ENCODE results near the gene SP140. TPM values are rescaled to one million over a fixed set of nuclear protein-coding genes. Genes with fewer than 3 reads are reported as not detected.

Gene SP140
- total and polyA plus RNA-seq, 2 of the 13 experiments (the other 11 are each of a cell fraction or from before 2014, with no cell fraction given) = 0.57 to 0.80 TPM

DNA sequence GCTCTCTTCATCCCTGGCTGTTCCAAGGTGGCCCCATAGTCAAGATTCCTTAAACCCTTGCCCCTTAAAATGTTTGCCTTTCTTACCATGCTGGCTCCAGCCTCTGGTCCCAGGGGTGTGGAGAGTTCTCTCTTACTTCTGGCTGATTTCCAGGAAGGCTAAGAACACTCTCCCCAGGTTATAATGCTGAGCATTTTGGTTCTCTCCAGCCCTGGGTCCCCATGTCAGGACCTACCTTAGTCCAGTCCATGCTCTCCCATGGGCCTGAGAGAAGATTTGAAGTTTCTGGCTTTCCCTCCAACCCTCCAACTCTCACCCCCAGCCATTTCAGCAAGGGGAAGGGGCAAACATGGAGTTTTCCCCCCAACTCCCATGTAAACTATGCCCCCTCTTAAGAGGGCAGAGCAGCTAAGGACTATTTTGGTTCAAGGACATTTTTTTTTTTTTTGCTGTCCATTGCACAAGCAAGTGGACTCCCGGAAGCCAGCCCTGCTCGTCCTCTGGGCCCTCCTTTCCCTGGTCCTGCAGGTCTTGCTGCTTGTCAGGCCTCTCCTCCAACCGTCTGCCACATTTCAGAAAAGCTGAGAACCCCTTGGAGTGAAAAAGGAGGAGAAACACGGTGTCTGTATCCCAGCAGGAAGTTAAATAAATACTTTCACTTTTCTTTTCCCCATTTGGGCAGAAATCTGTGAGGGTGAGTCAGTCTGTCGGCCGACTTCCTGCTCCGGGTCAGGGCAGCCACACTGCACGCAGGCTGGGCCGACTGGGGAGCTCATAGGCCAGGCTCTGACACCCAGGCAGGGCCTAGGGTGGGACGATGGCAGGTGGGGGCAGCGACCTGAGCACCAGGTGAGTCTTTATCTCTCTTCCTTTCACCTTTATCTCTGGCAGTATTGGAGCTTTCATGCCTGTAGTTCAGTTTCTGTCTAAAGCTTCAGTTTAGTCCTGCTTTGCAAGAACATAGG lies 101.2 kb downstream of the SP140 start, which contains the start of gene SP140L (continued):
- TF ChIP-seq POLR2AphosphoS5 (IDR thresholded peaks at IDR 0.05; ENCODE audit: low read depth, low read length) (peak; percentile 76), ZNF782 (CRISPR knock-in tag; IDR thresholded peaks at IDR 0.05; ENCODE audit: borderline replicate concordance) (no peak), ZBTB42 (CRISPR knock-in tag; IDR thresholded peaks at IDR 0.05) (no peak), ZNF644 (CRISPR knock-in tag; IDR thresholded peaks at IDR 0.05; ENCODE audit: low read depth) (0 out of 2 replicates have a peak, but pooled peaks have one; percentile 47), GATAD2A (CRISPR knock-in tag; IDR thresholded peaks at IDR 0.05) (peak; percentile 68; the same call in 1 of the 2 replicates), SPEN (CRISPR knock-in tag; IDR thresholded peaks at IDR 0.05; ENCODE audit: low read depth) (peak; percentile 95), IKZF4 (CRISPR knock-in tag; IDR thresholded peaks at IDR 0.05; ENCODE audit: borderline replicate concordance, low read depth, not compliant biosample characterization) (peak; percentile 76), NFIC (IDR thresholded peaks at IDR 0.05; ENCODE audit: low read length) (peak; percentile 28; the same call in 1 of the 2 replicates), FOXO1 (CRISPR knock-in tag; IDR thresholded peaks at IDR 0.05) (0 out of 2 replicates have a peak, but pooled peaks have one; percentile 10), MXD4 (CRISPR knock-in tag; IDR thresholded peaks at IDR 0.05) (peak; percentile 83)
- TF ChIP-seq, protein P1, sequence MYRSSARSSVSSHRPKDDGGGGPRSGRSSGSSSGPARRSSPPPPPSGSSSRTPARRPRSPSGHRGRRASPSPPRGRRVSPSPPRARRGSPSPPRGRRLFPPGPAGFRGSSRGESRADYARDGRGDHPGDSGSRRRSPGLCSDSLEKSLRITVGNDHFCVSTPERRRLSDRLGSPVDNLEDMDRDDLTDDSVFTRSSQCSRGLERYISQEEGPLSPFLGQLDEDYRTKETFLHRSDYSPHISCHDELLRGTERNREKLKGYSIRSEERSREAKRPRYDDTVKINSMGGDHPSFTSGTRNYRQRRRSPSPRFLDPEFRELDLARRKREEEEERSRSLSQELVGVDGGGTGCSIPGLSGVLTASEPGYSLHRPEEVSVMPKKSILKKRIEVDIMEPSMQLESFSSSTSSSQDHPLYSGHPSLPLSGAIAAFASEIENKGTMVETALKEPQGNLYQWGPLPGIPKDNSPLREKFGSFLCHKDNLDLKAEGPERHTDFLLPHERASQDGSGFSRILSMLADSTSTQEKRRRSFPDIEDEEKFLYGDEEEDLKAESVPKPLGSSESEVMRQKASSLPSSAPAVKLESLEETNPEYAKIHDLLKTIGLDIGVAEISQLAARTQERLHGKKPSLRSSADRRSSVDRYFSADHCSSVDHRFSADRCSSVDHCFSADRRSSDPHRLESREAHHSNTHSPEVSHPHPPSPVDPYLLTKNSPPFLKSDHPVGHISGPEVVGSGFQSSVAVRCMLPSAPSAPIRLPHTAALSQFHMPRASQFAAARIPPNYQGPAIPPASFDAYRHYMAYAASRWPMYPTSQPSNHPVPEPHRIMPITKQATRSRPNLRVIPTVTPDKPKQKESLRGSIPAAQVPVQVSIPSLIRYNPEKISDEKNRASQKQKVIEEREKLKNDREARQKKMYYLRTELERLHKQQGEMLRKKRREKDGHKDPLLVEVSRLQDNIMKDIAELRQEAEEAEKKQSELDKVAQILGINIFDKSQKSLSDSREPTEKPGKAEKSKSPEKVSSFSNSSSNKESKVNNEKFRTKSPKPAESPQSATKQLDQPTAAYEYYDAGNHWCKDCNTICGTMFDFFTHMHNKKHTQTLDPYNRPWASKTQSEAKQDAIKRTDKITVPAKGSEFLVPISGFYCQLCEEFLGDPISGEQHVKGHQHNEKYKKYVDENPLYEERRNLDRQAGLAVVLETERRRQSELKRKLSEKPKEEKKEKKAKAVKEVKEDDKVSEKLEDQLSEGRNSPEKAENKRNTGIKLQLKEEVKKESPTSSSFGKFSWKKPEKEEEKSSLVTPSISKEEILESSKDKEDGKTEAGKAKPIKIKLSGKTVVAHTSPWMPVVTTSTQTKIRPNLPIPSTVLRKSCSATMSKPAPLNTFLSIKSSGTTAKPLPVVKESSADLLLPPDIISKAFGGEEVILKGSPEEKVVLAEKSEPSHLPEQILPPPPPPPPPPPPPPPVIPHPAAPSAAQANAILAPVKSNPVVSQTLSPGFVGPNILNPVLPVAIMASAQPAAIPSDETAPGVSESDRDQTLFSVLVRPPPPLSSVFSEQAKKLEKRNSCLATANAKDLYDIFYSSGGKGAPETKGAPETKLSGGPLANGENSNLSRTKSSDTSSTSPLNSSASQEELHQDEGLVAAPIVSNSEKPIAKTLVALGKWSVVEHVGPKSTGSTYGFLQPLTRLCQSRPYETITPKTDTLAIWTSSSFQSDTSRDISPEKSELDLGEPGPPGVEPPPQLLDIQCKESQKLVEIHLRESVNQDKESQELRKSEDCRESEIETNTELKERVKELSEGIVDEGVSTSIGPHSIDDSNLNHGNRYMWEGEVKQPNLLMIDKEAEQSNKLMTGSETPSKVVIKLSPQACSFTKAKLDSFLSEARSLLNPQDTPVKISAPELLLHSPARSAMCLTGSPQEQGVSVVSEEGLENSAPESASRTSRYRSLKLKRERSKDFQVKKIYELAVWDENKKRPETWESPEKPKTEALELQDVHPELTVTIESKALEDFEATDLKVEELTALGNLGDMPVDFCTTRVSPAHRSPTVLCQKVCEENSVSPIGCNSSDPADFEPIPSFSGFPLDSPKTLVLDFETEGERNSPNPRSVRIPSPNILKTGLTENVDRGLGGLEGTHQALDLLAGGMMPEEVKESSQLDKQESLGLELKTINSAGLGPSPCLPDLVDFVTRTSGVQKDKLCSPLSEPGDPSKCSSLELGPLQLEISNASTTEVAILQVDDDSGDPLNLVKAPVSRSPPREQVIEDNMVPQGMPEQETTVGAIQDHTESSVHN (CRISPR knock-in tag; IDR thresholded peaks at IDR 0.05) = no peak
- TF ChIP-seq, protein P2, sequence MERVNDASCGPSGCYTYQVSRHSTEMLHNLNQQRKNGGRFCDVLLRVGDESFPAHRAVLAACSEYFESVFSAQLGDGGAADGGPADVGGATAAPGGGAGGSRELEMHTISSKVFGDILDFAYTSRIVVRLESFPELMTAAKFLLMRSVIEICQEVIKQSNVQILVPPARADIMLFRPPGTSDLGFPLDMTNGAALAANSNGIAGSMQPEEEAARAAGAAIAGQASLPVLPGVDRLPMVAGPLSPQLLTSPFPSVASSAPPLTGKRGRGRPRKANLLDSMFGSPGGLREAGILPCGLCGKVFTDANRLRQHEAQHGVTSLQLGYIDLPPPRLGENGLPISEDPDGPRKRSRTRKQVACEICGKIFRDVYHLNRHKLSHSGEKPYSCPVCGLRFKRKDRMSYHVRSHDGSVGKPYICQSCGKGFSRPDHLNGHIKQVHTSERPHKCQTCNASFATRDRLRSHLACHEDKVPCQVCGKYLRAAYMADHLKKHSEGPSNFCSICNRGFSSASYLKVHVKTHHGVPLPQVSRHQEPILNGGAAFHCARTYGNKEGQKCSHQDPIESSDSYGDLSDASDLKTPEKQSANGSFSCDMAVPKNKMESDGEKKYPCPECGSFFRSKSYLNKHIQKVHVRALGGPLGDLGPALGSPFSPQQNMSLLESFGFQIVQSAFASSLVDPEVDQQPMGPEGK (CRISPR knock-in tag; IDR thresholded peaks at IDR 0.05) = peak; percentile 63
- TF ChIP-seq, protein P3, sequence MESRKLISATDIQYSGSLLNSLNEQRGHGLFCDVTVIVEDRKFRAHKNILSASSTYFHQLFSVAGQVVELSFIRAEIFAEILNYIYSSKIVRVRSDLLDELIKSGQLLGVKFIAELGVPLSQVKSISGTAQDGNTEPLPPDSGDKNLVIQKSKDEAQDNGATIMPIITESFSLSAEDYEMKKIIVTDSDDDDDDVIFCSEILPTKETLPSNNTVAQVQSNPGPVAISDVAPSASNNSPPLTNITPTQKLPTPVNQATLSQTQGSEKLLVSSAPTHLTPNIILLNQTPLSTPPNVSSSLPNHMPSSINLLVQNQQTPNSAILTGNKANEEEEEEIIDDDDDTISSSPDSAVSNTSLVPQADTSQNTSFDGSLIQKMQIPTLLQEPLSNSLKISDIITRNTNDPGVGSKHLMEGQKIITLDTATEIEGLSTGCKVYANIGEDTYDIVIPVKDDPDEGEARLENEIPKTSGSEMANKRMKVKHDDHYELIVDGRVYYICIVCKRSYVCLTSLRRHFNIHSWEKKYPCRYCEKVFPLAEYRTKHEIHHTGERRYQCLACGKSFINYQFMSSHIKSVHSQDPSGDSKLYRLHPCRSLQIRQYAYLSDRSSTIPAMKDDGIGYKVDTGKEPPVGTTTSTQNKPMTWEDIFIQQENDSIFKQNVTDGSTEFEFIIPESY (CRISPR knock-in tag; IDR thresholded peaks at IDR 0.05) = no peak
- TF ChIP-seq, protein P4, sequence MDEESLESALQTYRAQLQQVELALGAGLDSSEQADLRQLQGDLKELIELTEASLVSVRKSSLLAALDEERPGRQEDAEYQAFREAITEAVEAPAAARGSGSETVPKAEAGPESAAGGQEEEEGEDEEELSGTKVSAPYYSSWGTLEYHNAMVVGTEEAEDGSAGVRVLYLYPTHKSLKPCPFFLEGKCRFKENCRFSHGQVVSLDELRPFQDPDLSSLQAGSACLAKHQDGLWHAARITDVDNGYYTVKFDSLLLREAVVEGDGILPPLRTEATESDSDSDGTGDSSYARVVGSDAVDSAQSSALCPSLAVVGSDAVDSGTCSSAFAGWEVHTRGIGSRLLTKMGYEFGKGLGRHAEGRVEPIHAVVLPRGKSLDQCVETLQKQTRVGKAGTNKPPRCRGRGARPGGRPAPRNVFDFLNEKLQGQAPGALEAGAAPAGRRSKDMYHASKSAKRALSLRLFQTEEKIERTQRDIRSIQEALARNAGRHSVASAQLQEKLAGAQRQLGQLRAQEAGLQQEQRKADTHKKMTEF (CRISPR knock-in tag; IDR thresholded peaks at IDR 0.05) = peak; percentile 89
